ENCODE data around the gene TGM5.
A peak's percentile ranks its signal among the peaks of the same experiment; 100 is the strongest.

The TGM5 gene

GRCh38 chr15:43185157-43186002, 81.3 kb downstream of the TGM5 start, which contains the start of gene CCNDBP1:
Gene CCNDBP1 (plus strand): TSS chr15:43185403. CDS start chr15:43185499, 96 bp downstream.
- peak; percentile 94 for DNase-seq

- no peak for DNase-seq
These were observed 82.2 kb downstream of the TGM5 start for GRCh38 chr15:43184407-43185124.

- no peak for DNase-seq
These were observed 83.5 kb downstream of the TGM5 start for GRCh38 chr15:43183270-43183669.

Measured in eye (tissue), 1 donor.